NCI-H2107 treated with DMSO at 0.1 percent for 48 hours (cell line): ENCODE data around the gene IL12RB2.
"Not testable (repeated sequence)": the region's sequence is repeated elsewhere in the genome, so short reads cannot be mapped to it uniquely, and the experiment has no call there.

ENCODE experiments used
- DNase-seq: peaks from one replicate; lab custom pipeline; 2025; ENCODE audit not compliant: unreplicated experiment; lab: John Stamatoyannopoulos, UW

Gene IL12RB2

GRCh38 chr1:67393240-67393639 lies 85.6 kb downstream of the IL12RB2 start:
- DNase-seq = no peak

- DNase-seq = no peak
These were observed 86.1 kb downstream of the IL12RB2 start for GRCh38 chr1:67393737-67394136.

GRCh38 chr1:67394548-67394947 lies 86.9 kb downstream of the IL12RB2 start:
- no peak for DNase-seq

GRCh38 chr1:67399199-67399993 lies 91.7 kb downstream of the IL12RB2 start:
- DNase-seq = no peak

GRCh38 chr1:67400029-67400786 lies 92.5 kb downstream of the IL12RB2 start:
- not testable (repeated sequence) for DNase-seq

GRCh38 chr1:67401443-67401842 lies 93.8 kb downstream of the IL12RB2 start:
- DNase-seq = no peak

- DNase-seq = no peak
These were observed 96.5 kb downstream of the IL12RB2 start for GRCh38 chr1:67404212-67404620.

- no peak for DNase-seq
These were observed 98.0 kb downstream of the IL12RB2 start for GRCh38 chr1:67405473-67406245.

GRCh38 chr1:67407498-67407897 lies 99.8 kb downstream of the IL12RB2 start:
- no peak for DNase-seq

- DNase-seq = no peak
These were observed 100.5 kb downstream of the IL12RB2 start for GRCh38 chr1:67408148-67408547.

- DNase-seq = not testable (repeated sequence)
These were observed 105.4 kb downstream of the IL12RB2 start for GRCh38 chr1:67413101-67413500.

- DNase-seq = no peak
These were observed 106.9 kb downstream of the IL12RB2 start for GRCh38 chr1:67414574-67414973.

GRCh38 chr1:67415041-67415440 lies 107.4 kb downstream of the IL12RB2 start:
- no peak for DNase-seq

GRCh38 chr1:67417733-67418132 lies 110.1 kb downstream of the IL12RB2 start:
- DNase-seq = not testable (repeated sequence)

GRCh38 chr1:67418839-67419586 lies 111.3 kb downstream of the IL12RB2 start:
- no peak for DNase-seq

- DNase-seq = no peak
These were observed 113.3 kb downstream of the IL12RB2 start for GRCh38 chr1:67420835-67421492.

- DNase-seq = no peak
These were observed 119.8 kb downstream of the IL12RB2 start for GRCh38 chr1:67427465-67427864.

GRCh38 chr1:67427947-67428346 lies 120.3 kb downstream of the IL12RB2 start:
- DNase-seq = no peak

- no peak for DNase-seq
These were observed 121.4 kb downstream of the IL12RB2 start for GRCh38 chr1:67429011-67429527.
